Astrocyte of the cerebellum (primary cell): ENCODE measurements around the gene GNPTG.

Source experiments
- DNase-seq: peaks from one replicate; pipeline ENCODE4 v3.0.0-alpha.2; 2011; ENCODE audit warnings: low read depth
- H3K4me3 ChIP-seq: 2 replicates; pipeline ENCODE4 v1.5.1; 2011; ENCODE audit warnings: mild to moderate bottlenecking, low read depth, low read length, moderate library complexity
- in situ Hi-C: cut with HindIII; loops from 2 replicates; pipeline ENCODE4 v1.10.0; 2017; ENCODE audit warnings: low sequenced_read_pairs
- TF ChIP-seq, protein P1 (sequence below): IDR thresholded peaks from 2 replicates; pipeline ENCODE4 v1.5.1; 2012; ENCODE audit warnings: low read length, low read depth, moderate library complexity, mild to moderate bottlenecking; ENCODE audit errors: missing control alignments

Gene GNPTG

DNA sequence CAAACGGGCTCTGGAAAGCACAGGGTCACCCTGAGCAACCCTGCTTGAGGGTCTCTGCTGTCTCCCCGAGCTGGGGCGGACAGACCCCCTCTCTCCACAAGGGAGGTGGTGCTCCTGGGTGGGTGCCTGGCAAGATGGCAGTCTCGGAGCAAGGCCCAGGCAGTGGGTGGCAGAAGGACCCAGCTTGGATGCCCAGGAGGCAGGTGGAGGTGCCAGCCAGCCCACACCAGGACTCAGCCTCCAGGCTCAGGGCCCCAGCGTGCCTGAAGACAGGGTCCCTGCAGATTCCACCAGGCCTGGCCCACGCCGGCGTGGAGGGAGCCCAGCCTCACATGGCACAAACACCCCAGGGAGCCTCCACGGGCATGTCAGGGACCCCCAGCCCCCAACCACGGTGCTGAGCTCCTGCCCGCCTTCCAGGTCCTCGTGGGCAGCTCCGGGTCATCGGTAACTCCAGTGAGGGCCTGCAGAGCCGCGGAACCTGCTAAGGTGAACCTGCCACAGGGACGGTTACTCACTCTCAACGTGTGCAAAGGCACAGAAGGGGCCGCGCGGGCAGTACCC lies 42.0 kb downstream of the GNPTG start:
- TF ChIP-seq, protein P1, sequence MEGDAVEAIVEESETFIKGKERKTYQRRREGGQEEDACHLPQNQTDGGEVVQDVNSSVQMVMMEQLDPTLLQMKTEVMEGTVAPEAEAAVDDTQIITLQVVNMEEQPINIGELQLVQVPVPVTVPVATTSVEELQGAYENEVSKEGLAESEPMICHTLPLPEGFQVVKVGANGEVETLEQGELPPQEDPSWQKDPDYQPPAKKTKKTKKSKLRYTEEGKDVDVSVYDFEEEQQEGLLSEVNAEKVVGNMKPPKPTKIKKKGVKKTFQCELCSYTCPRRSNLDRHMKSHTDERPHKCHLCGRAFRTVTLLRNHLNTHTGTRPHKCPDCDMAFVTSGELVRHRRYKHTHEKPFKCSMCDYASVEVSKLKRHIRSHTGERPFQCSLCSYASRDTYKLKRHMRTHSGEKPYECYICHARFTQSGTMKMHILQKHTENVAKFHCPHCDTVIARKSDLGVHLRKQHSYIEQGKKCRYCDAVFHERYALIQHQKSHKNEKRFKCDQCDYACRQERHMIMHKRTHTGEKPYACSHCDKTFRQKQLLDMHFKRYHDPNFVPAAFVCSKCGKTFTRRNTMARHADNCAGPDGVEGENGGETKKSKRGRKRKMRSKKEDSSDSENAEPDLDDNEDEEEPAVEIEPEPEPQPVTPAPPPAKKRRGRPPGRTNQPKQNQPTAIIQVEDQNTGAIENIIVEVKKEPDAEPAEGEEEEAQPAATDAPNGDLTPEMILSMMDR, result no peak
- in situ Hi-C loops, result loop anchor here (25.0 kb wide), 2 partner anchors 94 to 106 kb away; partner anchors contain the start of genes CLCN7, PTX4 and TELO2
- H3K4me3 ChIP-seq, result no peak overlapping the region
- no peak for DNase-seq

DNA sequence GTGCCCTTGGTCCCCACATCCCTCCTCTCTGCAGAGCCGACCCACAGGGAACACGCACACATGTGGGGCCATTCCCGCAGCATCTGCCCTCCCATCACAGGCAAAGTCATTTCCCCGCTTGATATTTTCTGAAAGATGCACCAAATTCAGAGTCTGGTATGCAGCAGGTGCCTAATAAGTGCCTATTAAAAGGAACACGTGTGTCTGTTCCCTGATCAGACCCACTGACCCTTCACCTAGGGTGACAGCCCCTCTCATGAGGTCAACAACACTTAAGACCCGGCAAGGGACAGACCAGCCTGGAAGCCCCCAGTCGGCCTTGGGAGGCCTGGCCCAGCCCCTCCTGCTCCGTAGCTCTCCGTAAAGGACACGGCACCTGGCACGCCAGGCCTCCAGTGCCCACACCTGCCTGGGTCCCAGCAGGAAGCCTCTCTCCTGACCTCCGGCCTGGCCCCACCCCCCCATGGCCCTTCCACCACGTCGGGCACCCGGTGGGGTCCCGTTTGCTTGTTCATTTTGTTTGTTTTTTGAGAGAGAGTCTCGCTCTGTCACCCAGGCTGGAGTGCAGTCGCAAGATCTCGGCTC lies 42.7 kb downstream of the GNPTG start:
- no peak for DNase-seq
- TF ChIP-seq, protein P1, result no peak
- in situ Hi-C loops, result loop anchor here (25.0 kb wide), 2 partner anchors 93 to 107 kb away; partner anchors contain the start of genes CLCN7, PTX4 and TELO2
- H3K4me3 ChIP-seq, result no peak overlapping the region

DNA sequence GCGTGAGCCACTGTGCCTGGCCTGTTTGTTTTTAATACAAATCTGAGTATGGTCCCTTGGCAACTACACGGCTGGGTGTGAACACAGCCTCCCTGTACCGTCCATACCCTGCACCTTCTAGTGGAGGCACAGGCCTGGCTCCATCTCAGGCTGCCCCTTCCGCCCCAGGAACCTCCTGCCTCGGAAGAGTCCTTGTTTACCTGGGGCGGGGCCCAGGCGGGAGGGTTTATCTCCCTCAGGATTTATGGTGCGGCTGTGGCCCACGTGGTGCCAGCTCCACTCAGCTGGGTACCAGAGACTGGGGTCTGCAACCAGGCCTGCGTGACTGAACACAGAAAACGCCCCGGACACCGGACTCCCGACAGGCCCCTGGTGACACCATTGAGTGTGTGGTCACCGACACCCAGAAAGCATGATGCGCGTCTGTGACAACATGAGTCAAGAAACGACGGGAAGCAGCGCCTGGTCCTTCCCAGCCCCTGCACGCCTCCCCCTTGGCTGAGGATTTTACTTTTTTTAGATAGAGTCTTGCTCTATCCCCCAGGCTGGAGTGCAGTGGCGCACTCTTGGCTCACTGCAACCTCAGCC lies 43.8 kb downstream of the GNPTG start:
- H3K4me3 ChIP-seq, result no peak overlapping the region
- in situ Hi-C loops, result loop anchor here (25.0 kb wide), 2 partner anchors 92 to 108 kb away; partner anchors contain the start of genes CLCN7, PTX4 and TELO2
- TF ChIP-seq, protein P1, result no peak
- DNase-seq, result no peak

DNA sequence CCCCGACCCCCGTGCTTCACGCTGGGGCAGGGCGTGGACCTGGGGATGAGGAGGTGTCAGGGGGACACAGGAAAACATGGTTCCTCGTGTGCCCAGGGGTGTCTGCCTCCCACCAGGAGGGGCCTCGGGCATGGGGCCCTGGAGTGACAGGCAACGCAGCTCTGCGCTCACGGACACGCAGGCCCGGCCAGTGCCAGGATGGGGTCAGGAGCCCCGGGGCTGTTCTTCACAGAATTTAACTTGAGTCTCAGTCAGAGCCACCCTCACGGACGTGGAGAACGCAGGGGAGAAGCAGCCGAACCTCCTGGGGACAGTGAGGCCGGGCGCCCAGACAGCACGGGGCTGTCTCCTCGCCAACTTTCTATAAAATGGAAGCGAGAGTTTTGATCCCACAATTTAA lies 46.0 kb downstream of the GNPTG start:
- H3K4me3 ChIP-seq, result no peak overlapping the region
- no peak for DNase-seq
- TF ChIP-seq, protein P1, result no peak
- in situ Hi-C loops, result loop anchor here (25.0 kb wide), 2 partner anchors 90 to 110 kb away; partner anchors contain the start of genes CLCN7, PTX4 and TELO2

DNA sequence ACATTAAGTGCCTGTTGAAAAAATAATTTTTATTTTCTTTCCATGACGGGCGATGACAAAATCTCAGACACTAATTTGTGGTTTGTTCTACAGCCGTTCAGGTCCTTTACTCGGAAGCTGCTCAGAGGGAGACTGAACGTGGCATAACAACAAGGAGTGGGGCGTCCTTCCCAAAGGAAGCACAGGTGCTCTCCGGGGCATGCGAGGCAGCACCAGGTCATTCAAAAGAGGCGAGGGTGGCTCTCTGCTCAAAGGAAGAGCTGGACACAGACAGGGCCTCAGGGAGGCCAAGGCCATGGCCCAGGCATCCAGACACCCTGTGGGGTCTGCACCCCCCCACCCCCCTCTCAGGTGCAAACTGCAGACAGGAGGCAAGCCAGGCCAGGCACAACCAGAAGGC lies 46.6 kb downstream of the GNPTG start:
- in situ Hi-C loops, result loop anchor here (25.0 kb wide), 2 partner anchors 89 to 111 kb away; partner anchors contain the start of genes CLCN7, PTX4 and TELO2
- H3K4me3 ChIP-seq, result no peak overlapping the region
- DNase-seq, result no peak
- TF ChIP-seq, protein P1, result no peak

DNA sequence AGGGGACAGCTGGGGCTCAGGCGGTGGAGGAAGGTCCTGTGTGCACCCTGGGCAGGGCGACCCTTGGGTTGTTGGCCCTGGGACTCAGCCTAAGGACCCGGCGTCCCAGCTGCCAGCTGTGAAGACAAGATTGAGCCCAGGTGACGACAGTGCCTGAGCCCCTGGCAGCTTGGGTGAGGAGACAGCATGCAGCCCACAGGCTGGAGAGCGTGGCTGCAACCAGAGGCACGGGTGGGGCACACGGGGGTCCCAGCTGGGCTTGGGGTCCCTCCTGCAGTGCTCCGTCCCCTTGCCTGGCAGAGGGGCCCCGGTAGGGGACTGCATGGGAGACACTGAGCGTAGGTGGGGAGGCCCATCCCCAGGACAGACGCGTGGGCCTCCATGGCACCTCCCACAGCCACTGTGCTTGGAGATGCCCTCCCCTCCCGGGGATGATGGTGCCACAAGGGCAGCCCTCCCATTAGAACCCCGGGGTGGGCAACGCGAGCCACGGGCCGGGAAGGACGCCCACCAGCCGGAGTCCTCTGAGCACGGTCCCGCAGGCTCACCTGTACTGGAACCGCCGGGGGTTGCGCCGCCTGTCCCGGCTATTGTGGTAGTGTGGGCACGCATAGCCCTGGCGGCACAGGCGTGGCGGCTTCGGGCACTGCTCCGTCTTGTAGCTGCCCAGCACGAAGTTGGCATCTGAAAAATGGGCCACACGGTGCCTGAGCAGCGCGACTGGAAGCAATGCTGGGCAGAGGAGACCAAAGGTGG lies 47.3 kb downstream of the GNPTG start:
- DNase-seq, result no peak
- in situ Hi-C loops, result loop anchor here (25.0 kb wide), 2 partner anchors 88 to 112 kb away; partner anchors contain the start of genes CLCN7, PTX4 and TELO2
- no peak overlapping the region for H3K4me3 ChIP-seq
- TF ChIP-seq, protein P1, result no peak
